HepG2 (cell line): ENCODE measurements around the gene HMGN4. TPM values are rescaled to one million over a fixed set of nuclear protein-coding genes. Genes with fewer than 3 reads are reported as not detected.

Source experiments
- ATAC-seq: fragments of 200-7000 bp; cut with Tn5 transposase; 3 replicates; pipeline ENCODE4 v1.9.1; 2020; ENCODE audit warnings: mild to moderate bottlenecking, moderate library complexity
- BruUV-seq: library from RNA; stranded (reverse); fragments of 400-500 nt; replicated peaks from 2 replicates; lab custom pipeline; 2021; lab: Mats Ljungman, UMichigan
- CTCF ChIA-PET: fragments of 300-600 bp; formaldehyde crosslinking; extraction: SDS; loops from one replicate; lab custom pipeline; 2021; ENCODE audit warnings: low total read pairs, inconsistent platforms, low intra/inter-chr PET ratio; lab: Yijun Ruan, JAX
- POLR2A ChIA-PET: fragments of 350-600 bp; sonication (Branson Sonifier 250); formaldehyde crosslinking; loops from one replicate; lab custom pipeline; 2020; ENCODE audit warnings: antibody characterized with exemption, inconsistent platforms; lab: Yijun Ruan, JAX
- DNase-seq: peaks from one replicate; pipeline ENCODE4 v3.0.0-alpha.2; 2015; ENCODE audit warnings: low spot score
- FAIRE-seq: peaks from 3 replicates; lab custom pipeline; 2011; peaks lifted over from hg19 to GRCh38; lab: Jason Lieb, UNC
- H2AFZ ChIP-seq: one replicate; pipeline ENCODE4 v1.6.1; 2011; ENCODE audit warnings: low read length, inconsistent platforms
- H3K27ac ChIP-seq: fragments of 300-600 bp; 3 replicates; pipeline ENCODE4 v1.8.0; 2011; ENCODE audit warnings: mixed run types, mild to moderate bottlenecking, mixed read lengths, low read length, inconsistent platforms; ENCODE audit not compliant: insufficient read depth; ENCODE audit errors: extremely low read length
- H3K27me3 ChIP-seq, 2 experiments: fragments of 200-600 bp in 1 of 2; 2 replicates in 1 of 2; 3 replicates in 1 of 2; pipeline versions ENCODE4 v1.6.0 to v1.8.0; 2011; ENCODE audit warnings: low read length in 2 of 2, mild to moderate bottlenecking in 2 of 2, moderate library complexity in 2 of 2, inconsistent platforms in 1 of 2; ENCODE audit not compliant: insufficient read depth in 2 of 2, control insufficient read depth in 1 of 2
- H3K36me3 ChIP-seq, 2 experiments: fragments of 200-600 bp in 1 of 2; replicated peaks in 1 of 2; 2 replicates in 1 of 2; 3 replicates in 1 of 2; pipeline versions ENCODE4 v1.5.1 to v1.8.0; 2011; ENCODE audit warnings: low read length in 2 of 2, inconsistent platforms in 1 of 2; ENCODE audit not compliant: insufficient read depth in 2 of 2, control insufficient read depth in 1 of 2
- H3K4me1 ChIP-seq: 2 replicates; pipeline ENCODE4 v1.5.1; 2012; ENCODE audit warnings: low read length, inconsistent platforms; ENCODE audit not compliant: insufficient read depth
- H3K4me2 ChIP-seq: 2 replicates; pipeline ENCODE4 v1.6.0; 2011; ENCODE audit warnings: low read depth, low read length, inconsistent platforms
- H3K4me3 ChIP-seq, 3 experiments: fragments of 200-600 bp in 1 of 3; sonication (generic), shearing (Covaris generic) in 1 of 3; replicated peaks in 1 of 3; 2 replicates each; pipeline ENCODE4 v1.5.1; 2011 to 2016; ENCODE audit warnings: low read length in 3 of 3, inconsistent platforms in 2 of 3, low read depth in 2 of 3, mild to moderate bottlenecking in 2 of 3, control low read depth in 1 of 3, mixed read lengths in 1 of 3; ENCODE audit not compliant: insufficient read depth in 1 of 3
- H3K79me2 ChIP-seq: one replicate; pipeline ENCODE4 v1.6.1; 2011; ENCODE audit warnings: low read length, inconsistent platforms; ENCODE audit not compliant: insufficient read depth
- H3K9ac ChIP-seq: 2 replicates; pipeline ENCODE4 v1.6.0; 2011; ENCODE audit warnings: mild to moderate bottlenecking, low read depth, low read length, inconsistent platforms; ENCODE audit not compliant: insufficient read depth
- H3K9me3 ChIP-seq: 2 replicates; pipeline ENCODE4 v1.5.1; 2012; ENCODE audit warnings: mild to moderate bottlenecking, low read length
- H4K20me1 ChIP-seq: 2 replicates; pipeline ENCODE4 v1.6.0; 2011; ENCODE audit warnings: inconsistent platforms, mild to moderate bottlenecking, low read length, moderate library complexity; ENCODE audit not compliant: insufficient read depth
- ARID2 ChIP-seq: sonication (generic); formaldehyde crosslinking; IDR thresholded peaks from 2 replicates; pipeline ENCODE4 v1.8.1; 2022; ENCODE audit warnings: mild to moderate bottlenecking, missing genetic modification reagents, borderline replicate concordance
- GABPB1 ChIP-seq: IDR thresholded peaks from 2 replicates; pipeline ENCODE4 v1.6.1; 2016; ENCODE audit warnings: mild to moderate bottlenecking, missing genetic modification reagents, moderate library complexity, missing compliant biosample characterization
- HMGXB3 ChIP-seq: sonication (generic); formaldehyde crosslinking; IDR thresholded peaks from 2 replicates; pipeline ENCODE4 v1.4.0; 2020; ENCODE audit warnings: missing genetic modification reagents, borderline replicate concordance
- MEIS2 ChIP-seq: sonication (generic); formaldehyde crosslinking; IDR thresholded peaks from 2 replicates; pipeline ENCODE4 v1.9.0; 2021; ENCODE audit warnings: mild to moderate bottlenecking, missing genetic modification reagents
- TBX3 ChIP-seq: fragments of 450-650 bp; IDR thresholded peaks from 2 replicates; pipeline ENCODE4 v1.6.1; 2017; ENCODE audit warnings: antibody characterized with exemption, mild to moderate bottlenecking, inconsistent platforms, borderline replicate concordance
- ZKSCAN1 ChIP-seq: fragments of 150-350 bp; IDR thresholded peaks from 2 replicates; pipeline ENCODE4 v1.6.1; 2014; ENCODE audit warnings: low read length
- ZNF275 ChIP-seq: sonication (generic); formaldehyde crosslinking; IDR thresholded peaks from 2 replicates; pipeline ENCODE4 v1.8.0; 2022; ENCODE audit warnings: missing genetic modification reagents, mild to moderate bottlenecking, inconsistent platforms, borderline replicate concordance
- ZNF430 ChIP-seq: sonication (generic); formaldehyde crosslinking; IDR thresholded peaks from 2 replicates; pipeline ENCODE4 v1.9.0; 2021; ENCODE audit warnings: mild to moderate bottlenecking, missing genetic modification reagents
- ZNF746 ChIP-seq: sonication (generic); formaldehyde crosslinking; IDR thresholded peaks from 2 replicates; pipeline ENCODE4 v1.8.0; 2022; ENCODE audit warnings: mild to moderate bottlenecking, missing genetic modification reagents
- WGBS: methylation state at CpG from one replicate; pipeline ENCODE4 v1.1.6; 2017; ENCODE audit warnings: low lambda C conversion rate; 5-methylcytosine and 5-hydroxymethylcytosine counted together
- in situ Hi-C: cut with HindIII; loops from 2 replicates; pipeline ENCODE4 v1.10.0; 2017; ENCODE audit warnings: low pct_unique_long_range_greater_than_20kb; ENCODE audit not compliant: extremely low pct_ligation_motif_present
- intact Hi-C: fragments of 100-400 bp; cut with micrococcal nuclease; formaldehyde crosslinking; loops from one replicate; pipeline ENCODE4 v1.10.0; 2022; ENCODE audit not compliant: unreplicated experiment
- polyA plus RNA-seq, 8 experiments: library from polyadenylated mRNA; depleted of rRNA in 3 of 8; stranded (reverse) in 7 of 8; unstranded in 1 of 8; fragments of >200 nt; fragmentation: Illumina TruSeq in 4 of 8; extraction: Trizol in 4 of 8; gene quantifications; 2 replicates each; pipeline versions ENCODE4 v1.2.1 to v1.2.3, GENCODE V29; 2011 to 2016; ENCODE audit warnings: low read depth in 4 of 8, missing spikeins in 1 of 8, mixed read lengths in 1 of 8; ENCODE audit not compliant: insufficient read depth in 1 of 8
- total RNA-seq, 5 experiments: library from RNA; depleted of rRNA; stranded (reverse); fragments of >200 nt; fragmentation: Illumina TruSeq; extraction: Trizol; gene quantifications; 2 replicates each; pipeline ENCODE4 v1.2.3, GENCODE V29; 2016; ENCODE audit warnings: low read depth in 1 of 5
- TF ChIP-seq, protein P1 (sequence below): sonication (generic); formaldehyde crosslinking; IDR thresholded peaks from 2 replicates; pipeline ENCODE4 v1.5.1; 2020; ENCODE audit warnings: mild to moderate bottlenecking, missing genetic modification reagents, borderline replicate concordance

Gene HMGN4
- total and polyA plus RNA-seq, 2 of the 13 experiments (the other 11 are each of a cell fraction or from before 2014, with no cell fraction given), result 39.9 to 52.1 TPM

- Histone ChIP-seq H3K79me2 (no peaks in the 10 kb centered on the region), H3K9ac (no peak overlapping the region), H4K20me1 (no peaks in the 10 kb centered on the region), H3K9me3 (no peaks in the 10 kb centered on the region), H3K27me3 (no peaks in the 10 kb centered on the region), H3K27ac (no peak overlapping the region), H3K4me3 (no peak overlapping the region), H3K4me2 (no peak overlapping the region), H3K4me1 (peaks cover 75% of the 10 kb centered on the region), H3K36me3 (no peaks in the 10 kb centered on the region), H2AFZ (no peak overlapping the region)
- TF ChIP-seq ZNF746 (CRISPR knock-in tag) (no peak), ARID2 (CRISPR knock-in tag) (no peak), ZKSCAN1 (0 out of 2 replicates have a peak, but pooled peaks have one; percentile 22)
- ChIA-PET POLR2A (interaction anchor here (0.6 to 0.8 kb wide), 2 partner anchors 13 to 188 kb away, joined by 3 read pairs; no protein-coding TSS in a partner anchor), CTCF (no interaction called here)
- in situ Hi-C loops, result no loop called here
- no peak for ATAC-seq
- intact Hi-C loops, result no loop called here
- no TSS peak for BruUV-seq
- FAIRE-seq, result no peak
- 96% methylated on average over 2 of the region's 2 CpGs for WGBS
- DNase-seq, result no peak
These were observed 18.8 kb upstream of the HMGN4 start for GRCh38 chr6:26519359-26519758.

DNA sequence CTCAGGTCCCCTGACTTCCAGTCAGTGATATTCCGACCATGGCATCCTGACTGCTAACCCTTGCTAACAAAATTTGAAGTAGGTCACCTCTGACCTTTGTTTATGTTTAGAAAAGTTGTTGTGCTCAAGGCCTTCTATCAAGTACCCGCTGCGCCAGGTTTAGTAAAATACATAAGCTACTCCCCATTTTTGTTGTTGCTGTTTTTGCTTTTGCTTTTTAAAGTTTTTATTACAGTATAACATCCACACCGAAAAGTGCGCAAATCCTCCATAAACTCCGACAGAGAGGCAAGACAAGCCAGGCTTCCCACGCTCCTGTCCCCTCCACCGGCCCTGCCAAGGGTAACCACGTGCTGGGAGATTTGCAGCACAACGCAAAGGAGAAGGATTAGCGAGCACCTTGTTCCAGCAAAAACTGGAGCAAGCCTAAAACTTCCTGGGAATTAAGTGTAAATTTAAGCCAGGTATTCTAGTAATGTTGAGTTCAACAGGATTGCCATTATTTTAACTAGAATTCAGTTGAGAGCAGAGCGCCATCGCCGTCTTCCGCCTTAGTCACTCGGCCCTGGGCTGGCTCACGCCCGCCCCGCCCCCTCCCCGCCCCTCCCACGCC, 17.8 kb upstream of the HMGN4 start:
- DNase-seq, result peak; percentile 56
- Histone ChIP-seq H3K79me2 (no peaks in the 10 kb centered on the region), H3K27ac (peak overlapping the region; percentile 87), H3K4me3 (peak overlapping the region; percentile 47 to 54 (median 50)), H3K4me1 (peaks cover 75% of the 10 kb centered on the region), H3K36me3 (no peaks in the 10 kb centered on the region), H3K4me2 (peak overlapping the region; percentile 98), H4K20me1 (no peaks in the 10 kb centered on the region), H3K9me3 (no peaks in the 10 kb centered on the region), H3K9ac (peak overlapping the region; percentile 76), H3K27me3 (no peaks in the 10 kb centered on the region), H2AFZ (peak overlapping the region; percentile 88)
- CTCF ChIA-PET, result no interaction called here
- in situ Hi-C loops (no loop called here), intact Hi-C loops (loop anchor here (2.0 to 5.0 kb wide), 3 partner anchors 16 to 63 kb away; partner anchors contain the start of gene BTN2A1)
- POLR2A ChIA-PET, result interaction anchor here (0.7 to 0.8 kb wide), 3 partner anchors 13 to 191 kb away, joined by 3 read pairs; no protein-coding TSS in a partner anchor
- 20% methylated on average over 18 of the region's 21 CpGs for WGBS
- TSS peak; percentile 99 for BruUV-seq
- no peak for FAIRE-seq
- ATAC-seq, result peak; percentile 73
- TF ChIP-seq HMGXB3 (CRISPR knock-in tag) (peak; percentile 38; the same call in 1 of the 2 replicates), ZNF430 (no peak), ZNF275 (CRISPR knock-in tag) (no peak), MEIS2 (no peak), TBX3 (no peak), GABPB1 (no peak; the same call in 1 of the 2 replicates)
- TF ChIP-seq, protein P1, sequence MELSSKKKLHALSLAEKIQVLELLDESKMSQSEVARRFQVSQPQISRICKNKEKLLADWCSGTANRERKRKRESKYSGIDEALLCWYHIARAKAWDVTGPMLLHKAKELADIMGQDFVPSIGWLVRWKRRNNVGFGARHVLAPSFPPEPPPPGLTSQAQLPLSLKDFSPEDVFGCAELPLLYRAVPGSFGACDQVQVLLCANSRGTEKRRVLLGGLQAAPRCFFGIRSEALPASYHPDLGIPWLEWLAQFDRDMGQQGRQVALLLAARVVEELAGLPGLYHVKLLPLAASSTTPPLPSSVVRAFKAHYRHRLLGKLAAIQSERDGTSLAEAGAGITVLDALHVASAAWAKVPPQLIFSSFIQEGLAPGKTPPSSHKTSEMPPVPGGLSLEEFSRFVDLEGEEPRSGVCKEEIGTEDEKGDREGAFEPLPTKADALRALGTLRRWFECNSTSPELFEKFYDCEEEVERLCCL (CRISPR knock-in tag), result no peak
